Activated naive CD8-positive, alpha-beta T cell treated with anti-CD3 and anti-CD28 coated beads, Interleukin-2, amount 50 U/mL, for 24 hours (primary cell): ENCODE results near the gene SLC37A1.
"Not testable (repeated sequence)": the region's sequence is repeated elsewhere in the genome, so short reads cannot be mapped to it uniquely, and the experiment has no call there.

Experiments
- ATAC-seq: fragments of 150-1000 bp; cut with Tn5 transposase; one replicate; pipeline ENCODE4 v1.10.0; 2021
- DNase-seq: peaks from one replicate; pipeline ENCODE4 v3.0.0; 2021
- H3K27ac Mint-ChIP-seq: one replicate; pipeline ENCODE4 v1.8.0; 2021; ENCODE audit warnings: mild to moderate bottlenecking, mixed read lengths
- H3K27me3 Mint-ChIP-seq: one replicate; pipeline ENCODE4 v1.8.0; 2021; ENCODE audit warnings: mixed read lengths
- H3K36me3 Mint-ChIP-seq: one replicate; pipeline ENCODE4 v1.8.0; 2021; ENCODE audit warnings: low read depth, mixed read lengths
- H3K4me1 Mint-ChIP-seq: one replicate; pipeline ENCODE4 v1.8.0; 2021; ENCODE audit warnings: mixed read lengths
- H3K4me3 Mint-ChIP-seq: one replicate; pipeline ENCODE4 v1.8.0; 2021; ENCODE audit warnings: mild to moderate bottlenecking, moderate library complexity, mixed read lengths
- H3K9me3 Mint-ChIP-seq: one replicate; pipeline ENCODE4 v1.8.0; 2021; ENCODE audit warnings: mixed read lengths

Gene SLC37A1

GRCh38 chr21:42609811-42610210, 96.2 kb downstream of the SLC37A1 start:
- no peaks in the 10 kb centered on the region for H3K36me3 Mint-ChIP-seq
- no peak overlapping the region for H3K4me3 Mint-ChIP-seq
- peaks cover 3% of the 10 kb centered on the region for H3K27me3 Mint-ChIP-seq
- peak overlapping the region; percentile 71 for H3K27ac Mint-ChIP-seq
- peak; percentile 76 for DNase-seq
- H3K9me3 Mint-ChIP-seq, result peaks cover 23% of the 10 kb centered on the region
- peaks cover 10% of the 10 kb centered on the region for H3K4me1 Mint-ChIP-seq
- ATAC-seq, result peak; percentile 87

- Mint-ChIP-seq H3K27me3 (peaks cover 3% of the 10 kb centered on the region), H3K36me3 (no peaks in the 10 kb centered on the region), H3K4me1 (peaks cover 10% of the 10 kb centered on the region), H3K4me3 (no peak overlapping the region), H3K9me3 (peaks cover 12% of the 10 kb centered on the region), H3K27ac (no peak overlapping the region)
- no peak for DNase-seq
- no peak for ATAC-seq
Observed at GRCh38 chr21:42611852-42612251, 98.2 kb downstream of the SLC37A1 start.

GRCh38 chr21:42612390-42612789, 98.7 kb downstream of the SLC37A1 start:
- Mint-ChIP-seq H3K36me3 (no peaks in the 10 kb centered on the region), H3K27ac (no peak overlapping the region), H3K9me3 (peaks cover 12% of the 10 kb centered on the region), H3K4me3 (no peak overlapping the region), H3K4me1 (peaks cover 10% of the 10 kb centered on the region), H3K27me3 (peaks cover 3% of the 10 kb centered on the region)
- DNase-seq (no peak), ATAC-seq (no peak)

- Mint-ChIP-seq H3K4me3 (no peak overlapping the region), H3K27me3 (no peaks in the 10 kb centered on the region), H3K27ac (no peak overlapping the region), H3K4me1 (peaks cover 10% of the 10 kb centered on the region), H3K36me3 (no peaks in the 10 kb centered on the region), H3K9me3 (peaks cover 12% of the 10 kb centered on the region)
- ATAC-seq (no peak), DNase-seq (no peak)
Observed at GRCh38 chr21:42613756-42614155, 100.1 kb downstream of the SLC37A1 start.

GRCh38 chr21:42614396-42614795, 100.7 kb downstream of the SLC37A1 start:
- Mint-ChIP-seq H3K36me3 (no peaks in the 10 kb centered on the region), H3K27ac (no peak overlapping the region), H3K27me3 (no peaks in the 10 kb centered on the region), H3K9me3 (peaks cover 6% of the 10 kb centered on the region), H3K4me1 (peaks cover 10% of the 10 kb centered on the region), H3K4me3 (peak overlapping the region; percentile 28)
- ATAC-seq (peak; percentile 69), DNase-seq (peak; percentile 44)

- no peaks in the 10 kb centered on the region for H3K27me3 Mint-ChIP-seq
- ATAC-seq (peak; percentile 79), DNase-seq (peak; percentile 59)
- peaks cover 4% of the 10 kb centered on the region for H3K9me3 Mint-ChIP-seq
- H3K4me3 Mint-ChIP-seq, result peak overlapping the region; percentile 28
- peaks cover 7% of the 10 kb centered on the region for H3K4me1 Mint-ChIP-seq
- no peak overlapping the region for H3K27ac Mint-ChIP-seq
- H3K36me3 Mint-ChIP-seq, result no peaks in the 10 kb centered on the region
Observed at GRCh38 chr21:42614811-42615351, 101.2 kb downstream of the SLC37A1 start.

- not testable (repeated sequence) for H3K27ac Mint-ChIP-seq, H3K4me3 Mint-ChIP-seq, ATAC-seq, H3K4me1 Mint-ChIP-seq, H3K36me3 Mint-ChIP-seq, H3K9me3 Mint-ChIP-seq, DNase-seq, H3K27me3 Mint-ChIP-seq
Observed at GRCh38 chr21:42615377-42615776, 101.7 kb downstream of the SLC37A1 start.

- Mint-ChIP-seq H3K4me1 (no peaks in the 10 kb centered on the region), H3K9me3 (no peaks in the 10 kb centered on the region)
Observed at GRCh38 chr21:42615924-42616323, 102.3 kb downstream of the SLC37A1 start.

GRCh38 chr21:42616446-42616845, 102.8 kb downstream of the SLC37A1 start:
- no peak overlapping the region for H3K4me3 Mint-ChIP-seq
- H3K27me3 Mint-ChIP-seq, result no peaks in the 10 kb centered on the region
- ATAC-seq (no peak), DNase-seq (no peak)
- H3K36me3 Mint-ChIP-seq, result no peaks in the 10 kb centered on the region
- no peak overlapping the region for H3K27ac Mint-ChIP-seq
- no peaks in the 10 kb centered on the region for H3K4me1 Mint-ChIP-seq
- no peaks in the 10 kb centered on the region for H3K9me3 Mint-ChIP-seq

More at GRCh38 chr21:42615924-42616323, 102.3 kb downstream of the SLC37A1 start:
- H3K4me3 Mint-ChIP-seq, result no peak overlapping the region
- no peaks in the 10 kb centered on the region for H3K36me3 Mint-ChIP-seq
- ATAC-seq, result no peak
- no peak overlapping the region for H3K27ac Mint-ChIP-seq
- DNase-seq, result no peak
- no peaks in the 10 kb centered on the region for H3K27me3 Mint-ChIP-seq

- H3K27me3 Mint-ChIP-seq, result no peaks in the 10 kb centered on the region
- ATAC-seq (no peak), DNase-seq (no peak)
- no peak overlapping the region for H3K4me3 Mint-ChIP-seq
- H3K4me1 Mint-ChIP-seq, result no peaks in the 10 kb centered on the region
- H3K9me3 Mint-ChIP-seq, result no peaks in the 10 kb centered on the region
- H3K36me3 Mint-ChIP-seq, result no peaks in the 10 kb centered on the region
- H3K27ac Mint-ChIP-seq, result no peak overlapping the region
Observed at GRCh38 chr21:42616941-42617340, 103.3 kb downstream of the SLC37A1 start.

- Mint-ChIP-seq H3K27ac (no peak overlapping the region), H3K4me3 (no peak overlapping the region), H3K36me3 (no peaks in the 10 kb centered on the region), H3K27me3 (no peaks in the 10 kb centered on the region), H3K4me1 (no peaks in the 10 kb centered on the region), H3K9me3 (no peaks in the 10 kb centered on the region)
- ATAC-seq, result no peak
- DNase-seq, result no peak
Observed at GRCh38 chr21:42617486-42617885, 103.8 kb downstream of the SLC37A1 start.

GRCh38 chr21:42618707-42619102, 105.1 kb downstream of the SLC37A1 start:
- no peak for ATAC-seq
- H3K27ac Mint-ChIP-seq, result no peak overlapping the region

GRCh38 chr21:42619166-42619565, 105.5 kb downstream of the SLC37A1 start:
- Mint-ChIP-seq H3K27me3 (no peaks in the 10 kb centered on the region), H3K4me3 (no peak overlapping the region), H3K4me1 (no peaks in the 10 kb centered on the region), H3K9me3 (no peaks in the 10 kb centered on the region), H3K36me3 (no peaks in the 10 kb centered on the region), H3K27ac (no peak overlapping the region)
- ATAC-seq, result no peak
- no peak for DNase-seq

More at GRCh38 chr21:42618707-42619102, 105.1 kb downstream of the SLC37A1 start:
- no peak for DNase-seq
- Mint-ChIP-seq H3K27me3 (no peaks in the 10 kb centered on the region), H3K4me3 (no peak overlapping the region), H3K9me3 (no peaks in the 10 kb centered on the region), H3K36me3 (no peaks in the 10 kb centered on the region), H3K4me1 (no peaks in the 10 kb centered on the region)

- DNase-seq (no peak), ATAC-seq (no peak)
- Mint-ChIP-seq H3K36me3 (no peaks in the 10 kb centered on the region), H3K4me1 (no peaks in the 10 kb centered on the region), H3K9me3 (no peaks in the 10 kb centered on the region), H3K27ac (no peak overlapping the region), H3K4me3 (no peak overlapping the region), H3K27me3 (no peaks in the 10 kb centered on the region)
Observed at GRCh38 chr21:42619841-42620240, 106.2 kb downstream of the SLC37A1 start.

GRCh38 chr21:42621166-42621818, 107.6 kb downstream of the SLC37A1 start:
- no peak overlapping the region for H3K27ac Mint-ChIP-seq
- H3K36me3 Mint-ChIP-seq, result no peaks in the 10 kb centered on the region
- H3K9me3 Mint-ChIP-seq, result no peaks in the 10 kb centered on the region
- DNase-seq (no peak), ATAC-seq (no peak)
- H3K27me3 Mint-ChIP-seq, result no peaks in the 10 kb centered on the region
- H3K4me1 Mint-ChIP-seq, result no peaks in the 10 kb centered on the region
- H3K4me3 Mint-ChIP-seq, result no peak overlapping the region
